Prostate gland (tissue), 2 donors: ENCODE data around the gene IL11RA. TPM values are rescaled to one million over a fixed set of nuclear protein-coding genes. Genes with fewer than 3 reads are reported as not detected.
A peak's percentile ranks its signal among the peaks of the same experiment; 100 is the strongest.

Source experiments
- DNase-seq: peaks from one replicate; pipeline ENCODE4 v3.0.0-alpha.2; 2019; ENCODE audit warnings: low spot score
- H3K27ac ChIP-seq, 2 donors: fragments of 200-600 bp; sonication (generic); 2 replicates each; pipeline ENCODE4 v1.5.1; 2017 to 2019
- H3K27me3 ChIP-seq: fragments of 200-600 bp; sonication (generic); replicated peaks from 2 replicates; pipeline ENCODE4 v1.5.1; 2019; ENCODE audit not compliant: insufficient read depth
- H3K36me3 ChIP-seq, 2 donors: fragments of 200-600 bp; sonication (generic); 1 replicate in 1 of 2; 2 replicates in 1 of 2; pipeline versions ENCODE4 v1.5.1 to v1.8.1; 2017 to 2019
- H3K4me1 ChIP-seq: fragments of 200-600 bp; sonication (generic); replicated peaks from 2 replicates; pipeline ENCODE4 v1.5.1; 2019
- H3K4me3 ChIP-seq, 2 donors: fragments of 200-600 bp; sonication (generic); 2 replicates each; pipeline ENCODE4 v1.5.1; 2017 to 2019
- H3K9me3 ChIP-seq: fragments of 200-600 bp; sonication (generic); 2 replicates; pipeline ENCODE4 v1.5.1; 2017
- POLR2A ChIP-seq: fragments of 450-650 bp; IDR thresholded peaks from one replicate; pipeline ENCODE4 v1.6.1; 2016; ENCODE audit warnings: antibody characterized with exemption, mild to moderate bottlenecking
- POLR2AphosphoS5 ChIP-seq: sonication (generic); formaldehyde crosslinking; IDR thresholded peaks from one replicate; pipeline ENCODE4 v1.6.1; 2017; ENCODE audit warnings: antibody characterized with exemption
- WGBS: methylation state at CpG from one replicate; pipeline ENCODE4 v1.1.5; 2018; 5-methylcytosine and 5-hydroxymethylcytosine counted together
- intact Hi-C: fragments of 100-400 bp; cut with DNase I; formaldehyde crosslinking; loops from one replicate; pipeline ENCODE4 v1.14.2; 2022
- total RNA-seq, 2 donors: library from RNA; depleted of rRNA; stranded (reverse); fragments of >200 nt; gene quantifications; one replicate each; pipeline ENCODE4 v1.1.0, GENCODE V29; 2016
- TF ChIP-seq, protein P1 (sequence below), 4 experiments: fragments of 200-600 bp in 2 of 4; fragments of 450-650 bp in 2 of 4; sonication (generic) in 2 of 4; IDR thresholded peaks; 1 replicate in 3 of 4; 2 replicates in 1 of 4; pipeline ENCODE4 v1.5.1; 2016 to 2019; ENCODE audit warnings: antibody characterized with exemption in 4 of 4, mild to moderate bottlenecking in 2 of 4, moderate library complexity in 2 of 4

Gene IL11RA
- total RNA-seq, 2 donors from 2014 or later = 25.8 to 73.5 TPM

DNA sequence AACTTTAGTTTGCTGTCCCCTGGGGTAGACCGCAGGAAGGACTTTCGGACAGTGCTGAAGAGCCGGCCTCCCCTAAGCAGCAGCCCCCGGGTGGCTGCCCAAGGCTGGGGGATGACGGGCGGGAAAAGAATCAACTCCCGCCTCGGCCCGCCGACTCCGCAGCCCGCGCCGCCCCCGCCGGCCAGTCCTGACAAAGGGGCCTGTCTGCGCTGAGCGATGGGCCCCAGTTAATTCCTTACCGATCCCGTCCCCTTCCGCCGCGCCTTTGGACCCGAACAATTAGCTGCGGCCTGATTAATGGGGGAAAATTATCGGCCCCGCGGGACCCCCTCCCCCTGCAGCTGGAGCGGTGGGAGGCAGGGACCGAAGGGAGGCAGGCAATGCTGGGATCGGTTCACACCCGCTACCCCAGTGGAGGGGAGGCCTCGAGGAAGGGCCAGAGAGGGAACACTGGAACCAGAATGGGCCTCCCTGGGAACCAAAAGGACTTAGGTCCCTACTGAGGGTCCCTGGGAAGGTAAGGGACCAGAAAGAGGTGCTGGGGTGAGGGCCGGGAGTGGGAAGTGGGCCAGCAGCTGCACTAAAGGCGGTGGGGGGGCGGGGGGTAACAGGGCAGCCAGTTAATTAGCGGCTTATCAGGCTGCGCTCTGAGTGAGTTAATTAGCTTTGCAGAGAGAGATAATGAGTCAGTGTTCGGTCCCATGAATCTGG is 27.4 kb upstream of the IL11RA start:
- Histone ChIP-seq H3K4me1 (peaks cover 2% of the 10 kb centered on the region), H3K4me3 (no peak overlapping the region), H3K9me3 (no peaks in the 10 kb centered on the region), H3K27me3 (peaks cover 14% of the 10 kb centered on the region), H3K36me3 (no peaks in the 10 kb centered on the region), H3K27ac (no peak overlapping the region)
- TF ChIP-seq, protein P1, sequence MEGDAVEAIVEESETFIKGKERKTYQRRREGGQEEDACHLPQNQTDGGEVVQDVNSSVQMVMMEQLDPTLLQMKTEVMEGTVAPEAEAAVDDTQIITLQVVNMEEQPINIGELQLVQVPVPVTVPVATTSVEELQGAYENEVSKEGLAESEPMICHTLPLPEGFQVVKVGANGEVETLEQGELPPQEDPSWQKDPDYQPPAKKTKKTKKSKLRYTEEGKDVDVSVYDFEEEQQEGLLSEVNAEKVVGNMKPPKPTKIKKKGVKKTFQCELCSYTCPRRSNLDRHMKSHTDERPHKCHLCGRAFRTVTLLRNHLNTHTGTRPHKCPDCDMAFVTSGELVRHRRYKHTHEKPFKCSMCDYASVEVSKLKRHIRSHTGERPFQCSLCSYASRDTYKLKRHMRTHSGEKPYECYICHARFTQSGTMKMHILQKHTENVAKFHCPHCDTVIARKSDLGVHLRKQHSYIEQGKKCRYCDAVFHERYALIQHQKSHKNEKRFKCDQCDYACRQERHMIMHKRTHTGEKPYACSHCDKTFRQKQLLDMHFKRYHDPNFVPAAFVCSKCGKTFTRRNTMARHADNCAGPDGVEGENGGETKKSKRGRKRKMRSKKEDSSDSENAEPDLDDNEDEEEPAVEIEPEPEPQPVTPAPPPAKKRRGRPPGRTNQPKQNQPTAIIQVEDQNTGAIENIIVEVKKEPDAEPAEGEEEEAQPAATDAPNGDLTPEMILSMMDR (IDR thresholded peaks at IDR 0.05) = no peak
- TF ChIP-seq POLR2A (no peak), POLR2AphosphoS5 (no peak)
- no peak for DNase-seq
- intact Hi-C loops = loop anchor here (5.0 kb wide), 1 partner anchor 78 kb away; no protein-coding TSS in a partner anchor
- 23% methylated on average over 39 of the region's 39 CpGs for WGBS

DNA sequence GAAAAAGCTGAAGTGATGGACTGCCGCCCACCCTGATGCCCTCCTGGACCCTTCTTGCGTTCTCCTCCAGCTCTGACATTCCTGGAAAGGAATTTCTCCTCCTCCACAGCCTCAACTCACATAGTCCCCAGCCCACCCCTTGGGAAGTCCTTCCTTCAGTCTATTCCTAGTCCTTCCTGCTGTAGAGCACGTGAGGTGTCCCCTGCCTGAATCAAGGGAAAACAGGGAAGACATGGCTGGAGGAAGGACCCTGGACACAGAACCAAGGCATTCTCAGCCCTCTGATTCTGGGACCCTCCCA is 26.8 kb upstream of the IL11RA start:
- intact Hi-C loops = no loop called here
- H3K4me1 ChIP-seq = no peaks in the 10 kb centered on the region
- TF ChIP-seq POLR2A = no peak
- TF ChIP-seq, protein P1 (IDR thresholded peaks at IDR 0.05) = no peak
- no peak for TF ChIP-seq POLR2AphosphoS5
- H3K36me3 ChIP-seq = no peaks in the 10 kb centered on the region
- no peak for DNase-seq
- peaks cover 14% of the 10 kb centered on the region for H3K27me3 ChIP-seq
- H3K4me3 ChIP-seq = no peak overlapping the region
- H3K9me3 ChIP-seq = no peaks in the 10 kb centered on the region
- H3K27ac ChIP-seq = no peak overlapping the region
- 82% methylated on average over 3 of the region's 3 CpGs for WGBS

DNA sequence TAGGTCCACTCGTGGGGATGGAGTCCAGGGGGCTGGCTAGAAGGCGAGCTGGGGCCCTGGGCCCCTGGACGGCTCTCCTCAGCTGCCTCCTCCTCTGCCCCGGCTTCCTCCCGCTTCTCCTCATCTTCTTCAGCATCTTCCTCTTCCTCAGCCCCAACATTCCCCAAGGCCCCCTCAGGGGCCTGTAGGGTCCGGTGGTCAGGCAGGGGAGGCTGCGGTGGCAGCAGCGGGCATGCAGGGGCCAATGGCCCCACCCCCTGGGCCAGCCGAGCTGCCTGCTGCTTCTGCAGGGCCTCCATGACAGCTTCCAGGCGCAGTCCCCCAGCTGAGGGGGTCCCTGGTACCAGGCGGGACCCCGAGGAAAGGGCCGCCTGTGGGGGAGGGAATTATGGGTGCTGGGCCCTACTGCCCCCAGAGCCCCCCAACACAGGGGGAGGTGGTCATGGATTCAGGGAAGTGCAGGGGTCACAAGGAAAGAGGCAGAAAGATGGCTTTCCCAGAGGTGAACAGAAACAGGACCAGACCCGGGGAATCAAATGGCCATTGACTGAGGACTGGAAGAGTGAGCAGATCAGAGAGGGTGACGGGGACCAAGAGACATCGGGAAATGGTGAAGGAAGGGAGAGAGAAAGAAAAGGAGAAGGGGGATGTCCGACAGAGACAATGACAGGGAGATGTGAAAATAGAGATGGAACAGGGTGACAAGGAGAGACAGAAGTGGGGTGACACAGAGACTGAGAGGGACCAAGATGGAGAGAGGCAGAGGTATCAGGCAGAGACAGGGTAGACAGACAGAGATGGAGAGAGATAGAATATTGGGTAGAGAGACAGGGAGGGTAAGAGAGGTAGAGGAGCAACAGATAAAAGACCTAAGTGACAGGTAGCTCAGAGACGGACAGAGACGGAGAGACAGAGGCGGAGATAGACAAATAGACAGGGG is 24.0 kb upstream of the IL11RA start:
- TF ChIP-seq POLR2A = no peak
- TF ChIP-seq, protein P1 (IDR thresholded peaks at IDR 0.05) = no peak
- no peak for TF ChIP-seq POLR2AphosphoS5
- Histone ChIP-seq H3K4me3 (peak overlapping the region in 1 of 2 donors; percentile 36), H3K9me3 (no peaks in the 10 kb centered on the region), H3K27me3 (peaks cover 14% of the 10 kb centered on the region), H3K4me1 (no peaks in the 10 kb centered on the region), H3K36me3 (no peaks in the 10 kb centered on the region), H3K27ac (no peak overlapping the region)
- intact Hi-C loops = no loop called here
- WGBS = 33% methylated on average over 19 of the region's 20 CpGs
- no peak for DNase-seq

DNA sequence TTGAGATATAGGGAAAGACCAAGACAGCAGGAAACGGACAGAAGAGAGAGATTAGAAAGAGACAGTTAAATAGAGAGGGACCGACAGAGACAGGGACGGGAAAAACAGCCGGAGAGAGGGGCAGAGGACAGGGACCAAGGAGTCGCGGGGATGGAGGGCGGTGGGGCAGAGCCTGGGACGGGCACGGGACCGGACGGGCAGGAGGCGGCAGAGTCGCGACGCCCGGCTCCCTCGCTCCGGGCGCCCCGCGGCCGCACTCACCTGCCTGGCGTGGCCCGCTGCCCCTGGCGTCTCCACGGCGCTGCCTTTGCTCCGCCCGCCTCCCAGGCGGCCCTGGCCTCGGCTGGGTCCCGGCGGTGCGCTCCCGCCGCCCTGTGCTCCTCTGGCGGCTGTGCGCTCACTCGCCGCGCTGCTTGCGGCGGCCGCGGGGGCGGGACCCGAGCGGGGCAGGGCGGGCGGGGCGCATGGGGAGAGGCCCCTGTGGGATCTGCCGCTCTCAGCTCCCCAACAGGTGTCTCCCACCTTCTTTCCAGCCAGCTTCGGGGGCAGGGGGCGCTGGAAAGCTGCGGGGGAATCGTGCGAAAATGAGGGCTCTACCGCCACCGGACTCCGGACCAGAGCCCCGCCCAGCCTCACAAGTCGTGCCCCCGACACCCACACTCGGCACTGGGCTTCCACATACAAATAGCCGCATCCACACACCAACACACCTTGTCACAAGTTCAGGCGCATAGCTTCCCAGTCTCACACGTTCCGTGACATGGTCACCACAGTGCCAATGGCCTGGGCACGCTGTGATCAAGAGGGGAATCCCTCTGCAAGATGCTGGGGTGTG is 23.1 kb upstream of the IL11RA start, which contains the start of gene ARID3C:
Gene ARID3C, minus strand, starts transcription at position 411 of the 835 bp plus-strand sequence. CDS start 1,052 bp downstream, outside the sequence.
- Histone ChIP-seq H3K27me3 (peaks cover 8% of the 10 kb centered on the region), H3K36me3 (no peaks in the 10 kb centered on the region), H3K4me3 (peak within 1 kb of the TSS; percentile 25 to 36), H3K4me1 (no peaks in the 10 kb centered on the region), H3K9me3 (no peaks in the 10 kb centered on the region), H3K27ac (no peak within 1 kb of the TSS)
- no peak for DNase-seq
- 1% methylated on average over 27 of the region's 69 CpGs for WGBS
- TF ChIP-seq POLR2AphosphoS5 (no peak), POLR2A (no peak)
- TF ChIP-seq, protein P1 (IDR thresholded peaks at IDR 0.05) = peak in 1 of 4 experiments; percentile 9
- intact Hi-C loops = no loop called here
